KOPT-K1 (cell line): ENCODE measurements around the gene ASPN.

ENCODE experiments used
- H3K27ac ChIP-seq: fragments of 200-600 bp; sonication (generic); 2 replicates; pipeline ENCODE4 v1.5.1; 2016; ENCODE audit warnings: antibody characterized with exemption, mild to moderate bottlenecking, low read depth, low read length; ENCODE audit not compliant: poor library complexity, severe bottlenecking
- H3K36me3 ChIP-seq: fragments of 200-600 bp; sonication (generic); 2 replicates; pipeline ENCODE4 v1.5.1; 2017; ENCODE audit warnings: antibody characterized with exemption, mild to moderate bottlenecking, low read length, moderate library complexity; ENCODE audit not compliant: insufficient read depth
- H3K9me3 ChIP-seq: fragments of 200-600 bp; sonication (generic); 2 replicates; pipeline ENCODE4 v1.5.1; 2017; ENCODE audit warnings: antibody characterized with exemption, low read length, mild to moderate bottlenecking; ENCODE audit not compliant: insufficient read depth, poor library complexity, severe bottlenecking

ASPN gene

GRCh38 chr9:92512622-92513021, 30.3 kb upstream of the ASPN start:
- Histone ChIP-seq H3K36me3 (no peaks in the 10 kb centered on the region), H3K9me3 (no peaks in the 10 kb centered on the region), H3K27ac (no peak overlapping the region)

GRCh38 chr9:92510747-92511146, 28.4 kb upstream of the ASPN start:
- Histone ChIP-seq H3K27ac (no peak overlapping the region), H3K9me3 (no peaks in the 10 kb centered on the region)

GRCh38 chr9:92509050-92509449, 26.7 kb upstream of the ASPN start:
- Histone ChIP-seq H3K36me3 (no peaks in the 10 kb centered on the region), H3K27ac (no peak overlapping the region), H3K9me3 (no peaks in the 10 kb centered on the region)

More at GRCh38 chr9:92510747-92511146, 28.4 kb upstream of the ASPN start:
- H3K36me3 ChIP-seq, result no peaks in the 10 kb centered on the region

GRCh38 chr9:92508018-92508820, 25.9 kb upstream of the ASPN start:
- Histone ChIP-seq H3K36me3 (no peaks in the 10 kb centered on the region), H3K27ac (no peak overlapping the region), H3K9me3 (no peaks in the 10 kb centered on the region)

- Histone ChIP-seq H3K27ac (no peak overlapping the region), H3K36me3 (no peaks in the 10 kb centered on the region), H3K9me3 (no peaks in the 10 kb centered on the region)
These were observed 25.2 kb upstream of the ASPN start for GRCh38 chr9:92507496-92507895.

- Histone ChIP-seq H3K9me3 (no peaks in the 10 kb centered on the region), H3K36me3 (no peaks in the 10 kb centered on the region), H3K27ac (no peak overlapping the region)
These were observed 24.7 kb upstream of the ASPN start for GRCh38 chr9:92507005-92507404.

- H3K27ac ChIP-seq, result no peak overlapping the region
- H3K9me3 ChIP-seq, result no peaks in the 10 kb centered on the region
- H3K36me3 ChIP-seq, result no peaks in the 10 kb centered on the region
These were observed 24.0 kb upstream of the ASPN start for GRCh38 chr9:92506184-92506857.

GRCh38 chr9:92504881-92505280, 22.6 kb upstream of the ASPN start:
- H3K9me3 ChIP-seq, result no peaks in the 10 kb centered on the region
- no peaks in the 10 kb centered on the region for H3K36me3 ChIP-seq
- H3K27ac ChIP-seq, result no peak overlapping the region

- Histone ChIP-seq H3K9me3 (no peaks in the 10 kb centered on the region), H3K36me3 (no peaks in the 10 kb centered on the region), H3K27ac (no peak overlapping the region)
These were observed 20.9 kb upstream of the ASPN start for GRCh38 chr9:92503156-92503555.

GRCh38 chr9:92501671-92502393, 19.5 kb upstream of the ASPN start:
- Histone ChIP-seq H3K9me3 (no peaks in the 10 kb centered on the region), H3K36me3 (no peaks in the 10 kb centered on the region), H3K27ac (no peak overlapping the region)

GRCh38 chr9:92500725-92501124, 18.4 kb upstream of the ASPN start:
- Histone ChIP-seq H3K27ac (no peak overlapping the region), H3K9me3 (no peaks in the 10 kb centered on the region), H3K36me3 (no peaks in the 10 kb centered on the region)

- Histone ChIP-seq H3K9me3 (no peaks in the 10 kb centered on the region), H3K36me3 (no peaks in the 10 kb centered on the region), H3K27ac (no peak overlapping the region)
These were observed 17.4 kb upstream of the ASPN start for GRCh38 chr9:92499701-92500100.

GRCh38 chr9:92496396-92497176, 14.3 kb upstream of the ASPN start:
- H3K36me3 ChIP-seq, result no peaks in the 10 kb centered on the region
- H3K27ac ChIP-seq, result no peak overlapping the region

GRCh38 chr9:92494856-92495255, 12.6 kb upstream of the ASPN start:
- H3K27ac ChIP-seq, result no peak overlapping the region
- H3K9me3 ChIP-seq, result no peaks in the 10 kb centered on the region
- H3K36me3 ChIP-seq, result no peaks in the 10 kb centered on the region

More at GRCh38 chr9:92496396-92497176, 14.3 kb upstream of the ASPN start:
- no peaks in the 10 kb centered on the region for H3K9me3 ChIP-seq
